Bronchial smooth muscle cell (primary cell): ENCODE results near the gene TMEM126B. TPM values are rescaled to one million over a fixed set of nuclear protein-coding genes. Genes with fewer than 3 reads are reported as not detected.

ENCODE experiments used
- total RNA-seq: library from RNA; depleted of rRNA; stranded (reverse); fragments of >200 nt; gene quantifications from 2 replicates; pipeline ENCODE4 v1.2.1, GENCODE V29; 2014

Gene TMEM126B
- total RNA-seq: 26.9 and 61.2 TPM in 2 replicates

GRCh38 chr11:85627998-85628770 is at the start of gene TMEM126B:
Gene TMEM126B (plus strand): TSS chr11:85628593. CDS start chr11:85628608, 15 bp downstream.

GRCh38 chr11:85627332-85627997 is 928 bp upstream of the TMEM126B start, which contains the start of gene DLG2:
Gene DLG2 (minus strand): TSS chr11:85627344.

GRCh38 chr11:85647604-85648299 is 19.4 kb downstream of the TMEM126B start, which contains the start of gene TMEM126A:
Gene TMEM126A (plus strand): TSS chr11:85647967. CDS start chr11:85650256, 2,289 bp downstream.

GRCh38 chr11:85664615-85665481 is 36.5 kb downstream of the TMEM126B start, which contains the start of gene CREBZF:
Gene CREBZF (minus strand): TSS chr11:85665129. CDS start chr11:85664875, 254 bp downstream.

GRCh38 chr11:85685820-85686459 is 57.5 kb downstream of the TMEM126B start, which contains the start of gene CCDC89:
Gene CCDC89 (minus strand): TSS chr11:85686195. CDS start chr11:85686130, 65 bp downstream.

Other genes with a start within 250 kb of the TMEM126B start
- gene DLG2, start 1.2 kb upstream of the TMEM126B start, total RNA-seq: 3.3 TPM in 2 replicates
- 38.4 and 40.5 TPM in 2 replicates for gene TMEM126A, start 19.4 kb downstream of the TMEM126B start, total RNA-seq
- 36.1 and 36.6 TPM in 2 replicates for gene CREBZF, start 36.5 kb downstream of the TMEM126B start, total RNA-seq
- gene CCDC89, start 57.6 kb downstream of the TMEM126B start, total RNA-seq: 7.1 and 8.7 TPM in 2 replicates
- gene SYTL2, start 182.5 kb downstream of the TMEM126B start, total RNA-seq: 9.2 and 42.7 TPM in 2 replicates
- gene CCDC83, start 226.8 kb downstream of the TMEM126B start, total RNA-seq: not detected in 2 replicates